HG03432 (cell line): ENCODE data around the gene AKT2.
"Not testable (repeated sequence)": the region's sequence is repeated elsewhere in the genome, so short reads cannot be mapped to it uniquely, and the experiment has no call there.

Experiments used
- ATAC-seq: cut with Tn5 transposase; IDR thresholded peaks from one replicate; pipeline ENCODE4 v1.9.1; 2021; ENCODE audit warnings: mild to moderate bottlenecking, moderate library complexity; ENCODE audit not compliant: unreplicated experiment

Gene AKT2

DNA sequence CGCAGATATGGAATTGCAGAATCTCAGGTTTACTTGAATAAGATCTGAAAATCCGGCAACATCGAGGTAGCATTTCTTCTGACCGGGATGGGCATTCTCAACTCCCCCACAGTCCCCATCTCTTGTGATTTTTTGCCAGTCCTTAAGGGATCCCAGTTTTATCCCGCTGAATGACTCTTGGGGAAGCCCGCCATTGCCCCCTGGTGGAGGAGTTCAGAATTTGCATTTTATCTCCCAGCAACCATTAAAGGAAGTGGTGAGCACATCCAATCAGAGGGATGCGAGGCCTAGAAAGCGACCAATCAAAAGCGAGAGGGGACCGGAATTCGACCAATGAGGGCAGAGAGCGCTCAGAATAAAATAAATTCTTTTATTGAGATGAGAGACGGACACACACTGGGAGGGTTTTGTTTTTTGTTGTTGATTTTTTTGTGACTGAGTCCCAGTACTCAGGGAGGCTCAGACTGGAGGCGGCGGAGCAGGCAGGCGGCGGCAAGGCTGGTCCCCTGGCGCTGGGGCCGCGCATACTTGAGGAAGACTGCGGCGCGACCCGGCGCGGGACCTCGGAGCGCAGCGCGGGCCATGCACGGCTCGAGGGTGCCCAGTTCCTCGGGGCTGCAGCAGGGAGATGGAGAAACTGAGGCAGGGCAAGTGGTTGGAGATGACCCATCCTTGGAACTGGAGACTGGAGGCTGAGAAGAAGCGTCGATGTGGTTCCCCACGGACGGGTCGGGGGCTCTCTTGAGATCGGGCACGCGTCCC is 63.1 kb downstream of the AKT2 start:
- peak; percentile 40 for ATAC-seq

GRCh38 chr19:40220674-40221073 is 64.5 kb downstream of the AKT2 start:
- ATAC-seq: no peak

DNA sequence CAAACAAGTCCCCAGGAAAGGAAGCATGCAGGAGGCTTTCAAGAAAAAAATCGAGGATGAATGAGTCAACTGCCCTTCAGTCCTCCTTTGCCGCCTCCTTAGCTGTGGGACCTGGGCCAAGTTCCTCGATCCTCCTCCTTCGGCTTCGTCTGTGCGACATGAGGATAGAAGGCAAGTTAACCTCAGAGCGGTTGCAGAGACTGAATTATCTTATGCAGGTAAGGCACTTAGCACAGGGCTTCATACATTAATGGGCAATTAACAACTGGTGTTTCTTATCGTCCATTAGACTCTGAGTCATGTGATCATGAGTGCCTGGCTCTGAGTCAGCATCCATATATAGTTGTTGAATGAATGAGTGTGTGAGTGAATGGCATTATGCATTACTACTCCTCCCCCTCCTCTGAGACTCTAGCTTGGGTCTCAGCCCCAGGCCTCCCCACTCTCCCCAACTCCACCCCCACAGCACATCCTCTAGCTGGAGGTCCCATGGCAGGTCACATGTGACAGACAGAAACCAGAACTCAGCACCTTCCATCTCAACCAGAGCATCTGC is 65.3 kb downstream of the AKT2 start:
- no peak for ATAC-seq

- ATAC-seq: not testable (repeated sequence)
Observed at GRCh38 chr19:40219029-40219428, 66.1 kb downstream of the AKT2 start.

DNA sequence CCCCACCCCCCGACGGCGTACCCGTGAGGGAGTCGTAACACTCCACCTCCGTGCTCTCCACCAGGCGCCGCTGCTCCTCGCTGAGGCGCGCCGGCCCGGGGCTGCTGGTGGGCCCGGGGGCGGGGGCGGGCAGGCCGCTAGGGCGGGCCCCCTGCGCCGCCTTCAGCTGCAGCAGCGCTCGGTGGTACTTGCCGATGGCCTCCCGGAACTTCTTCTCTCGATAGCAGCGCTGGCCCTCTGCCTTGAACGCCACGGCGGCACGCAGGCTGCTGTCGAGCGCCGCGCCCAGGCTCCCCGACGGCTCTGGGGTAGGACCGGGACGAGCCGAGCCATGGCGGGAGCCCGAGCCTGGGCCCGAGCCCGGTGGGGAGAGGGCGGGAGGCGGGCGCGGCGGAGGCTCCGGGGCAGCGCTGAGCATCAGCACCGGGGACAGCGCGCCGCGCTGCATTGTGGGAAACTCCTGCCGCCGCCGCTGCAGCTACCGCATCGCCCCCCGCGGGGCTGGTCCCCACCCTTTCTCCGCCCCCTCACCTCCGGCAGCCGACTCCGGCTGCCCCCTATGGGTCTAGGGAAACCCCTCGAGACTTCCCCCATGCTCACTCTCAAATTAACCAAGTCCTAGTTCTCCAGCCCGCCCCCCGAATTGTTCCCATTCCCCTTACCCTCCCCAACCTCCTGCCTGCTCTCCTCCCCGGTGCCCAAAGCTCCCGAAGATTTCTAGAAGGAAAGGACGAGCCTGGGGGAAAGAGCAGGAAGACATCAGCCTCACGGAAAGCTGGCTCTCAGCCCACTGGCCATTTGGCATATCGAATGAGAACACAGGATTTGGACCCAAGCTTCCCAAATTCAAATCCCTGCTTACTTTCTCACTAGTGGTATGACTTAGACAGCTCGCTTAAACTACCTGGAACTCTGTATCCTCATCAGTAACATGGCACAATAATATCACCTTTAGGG is 66.9 kb downstream of the AKT2 start, which contains the start of gene TTC9B:
Gene TTC9B (minus strand): TSS at position 451 of the 957 bp plus-strand sequence. CDS start 3 bp downstream, at position 448.
- ATAC-seq: no peak

DNA sequence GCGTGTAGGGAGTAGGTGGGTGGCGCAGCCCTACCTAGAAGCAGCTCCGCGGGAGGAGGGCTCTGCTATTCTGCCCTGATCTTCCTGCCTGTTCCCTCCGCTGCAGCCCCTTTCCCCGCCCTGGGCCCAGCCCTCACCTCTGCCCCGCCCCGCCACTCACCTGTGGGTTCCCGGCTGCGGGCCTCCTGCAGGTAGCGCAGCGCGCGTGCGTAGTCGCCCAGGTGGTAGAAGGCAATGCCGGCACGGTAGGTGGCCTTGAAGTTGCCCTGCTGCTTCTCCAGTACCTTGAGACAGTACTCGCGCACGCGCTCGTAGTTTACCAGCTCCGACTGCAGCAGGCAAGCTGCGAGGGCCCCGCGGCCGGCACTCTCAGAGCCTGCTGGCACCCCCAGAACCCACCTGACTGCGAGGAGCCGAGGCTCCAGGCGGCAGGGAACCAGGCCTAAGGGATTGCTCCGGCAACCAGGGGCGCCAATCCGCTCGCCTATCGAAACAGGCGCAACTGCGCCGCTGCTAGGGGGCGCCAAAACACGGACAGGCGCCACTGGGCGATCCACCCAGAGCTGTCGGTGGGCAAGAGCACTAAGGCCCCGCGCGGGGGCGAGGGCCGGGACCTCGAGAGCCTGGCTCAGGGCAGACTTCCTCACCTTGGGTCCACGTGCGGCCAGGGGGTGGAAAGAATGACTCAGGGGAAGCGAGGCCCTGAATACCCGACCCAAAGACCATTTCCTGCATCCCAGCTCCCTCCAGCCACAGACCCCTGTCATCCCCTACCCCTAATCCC is 67.9 kb downstream of the AKT2 start:
- ATAC-seq: no peak

- no peak for ATAC-seq
Observed at GRCh38 chr19:40216777-40217026, 68.4 kb downstream of the AKT2 start.

GRCh38 chr19:40216013-40216776 is 69.0 kb downstream of the AKT2 start:
- no peak for ATAC-seq

- no peak for ATAC-seq
Observed at GRCh38 chr19:40214936-40215335, 70.2 kb downstream of the AKT2 start.

DNA sequence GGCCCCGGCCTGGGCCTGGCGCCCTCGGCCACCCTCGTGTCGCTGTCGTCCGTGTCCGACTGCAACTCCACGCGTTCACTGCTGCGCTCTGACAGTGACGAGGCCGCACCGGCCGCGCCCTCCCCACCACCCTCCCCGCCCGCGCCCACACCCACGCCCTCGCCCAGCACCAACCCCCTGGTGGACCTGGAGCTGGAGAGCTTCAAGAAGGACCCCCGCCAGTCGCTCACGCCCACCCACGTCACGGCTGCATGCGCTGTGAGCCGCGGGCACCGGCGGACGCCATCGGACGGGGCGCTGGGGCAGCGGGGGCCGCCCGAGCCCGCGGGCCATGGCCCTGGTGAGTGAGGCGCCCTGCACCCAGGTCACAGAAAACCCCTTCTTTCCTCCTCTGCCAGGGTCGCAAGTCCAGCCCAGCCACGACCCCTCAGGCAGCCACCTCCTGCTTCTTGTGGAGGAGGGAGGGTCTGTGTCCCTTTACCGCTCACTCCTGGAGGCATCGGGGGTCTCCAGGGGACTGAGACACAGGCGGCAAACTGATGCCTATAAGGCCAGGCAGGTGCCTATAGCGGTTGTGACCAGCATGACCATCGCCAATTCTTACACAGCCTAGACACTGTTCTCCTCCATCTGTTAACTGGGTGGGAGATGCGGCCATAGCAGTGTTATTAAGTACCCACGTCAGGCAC is 71.1 kb downstream of the AKT2 start:
- ATAC-seq: no peak

- no peak for ATAC-seq
Observed at GRCh38 chr19:40213251-40213829, 71.8 kb downstream of the AKT2 start.

DNA sequence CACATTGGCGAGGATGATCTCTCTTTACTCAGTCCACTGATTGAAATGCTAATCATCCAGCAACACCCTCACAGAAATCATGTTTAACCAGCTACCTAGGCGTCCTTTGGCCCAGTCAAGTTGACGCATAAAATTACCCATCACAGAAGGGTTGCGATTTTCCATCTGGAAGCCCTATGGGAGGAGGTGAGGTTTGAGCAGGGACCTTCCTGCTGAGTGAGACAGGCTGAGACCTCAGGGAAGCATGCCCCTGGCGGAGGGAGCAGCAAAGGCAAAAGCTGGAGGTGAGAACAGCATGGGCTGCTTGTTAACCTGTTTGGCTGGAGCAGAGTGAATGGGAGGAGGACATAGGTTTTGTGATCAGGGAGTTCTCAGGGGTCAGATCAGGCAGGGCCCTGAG is 74.3 kb downstream of the AKT2 start:
- no peak for ATAC-seq

- no peak for ATAC-seq
Observed at GRCh38 chr19:40208602-40209001, 76.5 kb downstream of the AKT2 start.

DNA sequence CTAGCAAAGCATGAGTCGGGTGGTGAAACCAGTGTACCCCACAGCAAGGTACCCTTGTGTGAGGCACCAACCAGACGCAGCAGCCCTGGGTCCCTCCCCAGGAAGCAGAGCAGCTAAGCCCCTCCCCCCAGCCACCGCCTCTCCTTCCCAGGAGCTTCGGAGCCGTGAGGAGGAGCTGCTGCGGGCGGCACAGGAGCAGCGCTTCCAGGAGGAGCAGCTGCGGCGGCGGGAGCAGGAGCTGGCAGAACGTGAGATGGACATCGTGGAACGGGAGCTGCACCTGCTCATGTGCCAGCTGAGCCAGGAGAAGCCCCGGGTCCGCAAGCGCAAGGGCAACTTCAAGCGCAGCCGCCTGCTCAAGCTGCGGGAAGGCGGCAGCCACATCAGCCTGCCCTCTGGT is 79.4 kb downstream of the AKT2 start:
- no peak for ATAC-seq

DNA sequence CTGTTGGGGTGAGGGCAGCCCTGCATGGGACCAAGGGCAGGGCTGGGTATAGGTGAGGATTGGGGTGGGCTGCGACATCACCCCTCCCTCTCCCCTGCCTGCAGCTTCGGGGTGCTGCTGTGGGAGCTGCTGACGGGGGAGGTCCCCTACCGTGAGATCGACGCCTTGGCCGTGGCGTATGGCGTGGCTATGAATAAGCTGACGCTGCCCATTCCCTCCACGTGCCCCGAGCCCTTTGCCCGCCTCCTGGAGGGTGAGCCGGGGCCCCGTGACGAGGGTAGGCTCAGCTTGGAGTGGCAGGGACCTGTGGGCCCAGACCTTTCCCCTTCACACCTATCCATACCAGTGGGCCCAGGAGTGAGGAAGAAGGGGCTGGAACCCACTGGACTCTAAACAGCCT is 80.8 kb downstream of the AKT2 start:
- ATAC-seq: no peak

DNA sequence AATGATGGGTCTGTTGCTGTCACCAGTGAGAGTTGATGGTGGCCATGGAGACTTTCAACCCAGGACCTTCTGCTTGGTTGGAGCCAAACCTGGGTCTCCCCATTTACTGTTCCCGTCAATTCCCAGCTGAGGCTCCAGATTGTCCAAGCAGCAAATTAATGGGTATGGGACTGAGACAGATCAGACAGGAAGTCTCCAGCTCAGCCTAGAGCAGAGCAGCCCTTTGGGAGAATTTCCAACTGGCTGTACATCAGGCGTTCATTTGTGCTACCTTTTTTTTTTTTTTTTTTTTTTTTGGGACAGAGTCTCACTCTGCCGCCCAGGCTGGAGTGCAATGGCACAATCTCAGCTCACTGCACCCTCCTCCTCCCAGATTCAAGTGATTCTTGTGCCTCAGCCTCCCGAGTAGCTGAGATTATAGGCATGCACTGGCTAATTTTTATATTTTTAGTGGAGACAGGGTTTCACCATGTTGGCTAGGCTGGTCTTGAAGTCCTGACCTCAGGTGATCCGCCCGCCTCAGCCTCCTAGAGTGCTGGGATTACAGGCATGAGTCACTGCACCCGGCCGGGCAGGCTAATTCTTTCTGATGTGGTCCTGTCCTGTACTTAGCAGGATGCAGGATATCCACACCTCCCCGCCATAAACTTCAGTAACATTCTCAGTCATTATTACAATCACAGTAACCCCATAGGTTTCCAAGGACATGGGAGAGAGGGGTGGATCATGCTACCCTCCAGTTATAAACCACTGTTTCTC is 84.6 kb downstream of the AKT2 start:
- ATAC-seq: no peak

DNA sequence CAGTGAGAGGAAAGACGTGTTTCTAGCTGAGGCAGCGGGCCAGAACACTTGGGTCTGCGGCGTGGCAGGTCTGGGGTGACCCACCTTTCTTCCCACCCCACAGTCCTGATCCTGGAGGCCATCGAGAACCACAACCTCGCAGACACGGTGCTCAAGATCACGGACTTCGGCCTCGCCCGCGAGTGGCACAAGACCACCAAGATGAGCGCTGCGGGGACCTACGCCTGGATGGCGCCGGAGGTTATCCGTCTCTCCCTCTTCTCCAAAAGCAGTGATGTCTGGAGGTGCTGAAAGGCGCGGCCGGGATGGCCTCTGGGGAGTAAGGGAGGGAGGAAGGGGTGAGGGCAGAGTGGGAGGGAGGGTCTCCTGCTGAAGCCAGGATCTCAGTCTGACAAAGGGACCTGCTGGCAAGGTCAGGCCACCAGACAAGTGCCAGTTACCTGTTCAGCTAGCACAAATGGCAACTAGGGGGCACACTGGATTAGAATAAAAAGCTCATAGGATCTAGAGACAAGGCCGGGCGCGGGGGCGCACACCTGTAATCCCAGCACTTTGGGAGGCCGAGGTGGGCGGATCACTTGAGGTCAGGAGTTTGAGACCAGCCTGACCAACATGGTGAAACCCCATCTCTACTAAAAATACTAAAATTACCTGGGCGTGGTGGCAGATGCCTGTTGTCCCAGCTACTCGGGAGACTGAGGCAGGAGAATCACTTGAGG is 86.7 kb downstream of the AKT2 start:
- ATAC-seq: no peak

DNA sequence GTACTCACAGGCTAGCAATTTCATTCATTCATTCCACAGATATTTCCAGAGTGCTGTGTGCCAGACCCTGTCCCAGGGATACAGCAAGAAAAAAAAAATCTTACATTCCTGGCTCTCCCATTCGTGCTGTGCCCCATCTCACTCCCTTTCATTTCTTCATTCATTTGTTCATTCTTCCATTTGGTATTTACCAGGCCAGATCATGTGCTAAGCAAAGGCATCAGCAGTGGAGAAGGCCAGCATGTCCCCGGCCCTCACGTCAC is 91.6 kb downstream of the AKT2 start:
- ATAC-seq: no peak
